Activated CD8-positive, alpha-beta memory T cell treated with anti-CD3 and anti-CD28 coated beads for 4 hours (primary cell): ENCODE measurements around the gene SLC9A9.
"Not testable (repeated sequence)": the region's sequence is repeated elsewhere in the genome, so short reads cannot be mapped to it uniquely, and the experiment has no call there.

Experiments used
- DNase-seq, 2 donors: peaks; one replicate each; pipeline ENCODE4 v3.0.0-alpha.2; 2020; ENCODE audit warnings: low read depth in 2 of 2

SLC9A9 gene

GRCh38 chr3:143464850-143465249 is 383.4 kb downstream of the SLC9A9 start:
- no peak for DNase-seq

GRCh38 chr3:143455480-143455879 is 392.8 kb downstream of the SLC9A9 start:
- DNase-seq: no peak

- DNase-seq: no peak
Observed at GRCh38 chr3:143450632-143451031, 397.6 kb downstream of the SLC9A9 start.

GRCh38 chr3:143447491-143447890 is 400.8 kb downstream of the SLC9A9 start:
- no peak for DNase-seq

- DNase-seq: no peak
Observed at GRCh38 chr3:143445118-143445517, 403.1 kb downstream of the SLC9A9 start.

- peak in 1 of 2 donors; percentile 13 for DNase-seq
Observed at GRCh38 chr3:143443851-143444331, 404.4 kb downstream of the SLC9A9 start.

- DNase-seq: no peak
Observed at GRCh38 chr3:143442814-143443447, 405.3 kb downstream of the SLC9A9 start.

GRCh38 chr3:143441516-143442171 is 406.6 kb downstream of the SLC9A9 start:
- no peak for DNase-seq

GRCh38 chr3:143439817-143440216 is 408.5 kb downstream of the SLC9A9 start:
- no peak for DNase-seq

- DNase-seq: no peak
Observed at GRCh38 chr3:143437405-143437804, 410.9 kb downstream of the SLC9A9 start.

GRCh38 chr3:143436231-143436930 is 411.9 kb downstream of the SLC9A9 start:
- no peak for DNase-seq

- DNase-seq: no peak
Observed at GRCh38 chr3:143433787-143434378, 414.4 kb downstream of the SLC9A9 start.

GRCh38 chr3:143431298-143431697 is 417.0 kb downstream of the SLC9A9 start:
- not testable (repeated sequence) for DNase-seq

GRCh38 chr3:143430568-143430967 is 417.7 kb downstream of the SLC9A9 start:
- no peak for DNase-seq

- no peak for DNase-seq
Observed at GRCh38 chr3:143429628-143430514, 418.4 kb downstream of the SLC9A9 start.

GRCh38 chr3:143428294-143428693 is 420.0 kb downstream of the SLC9A9 start:
- no peak for DNase-seq

GRCh38 chr3:143427631-143428030 is 420.6 kb downstream of the SLC9A9 start:
- DNase-seq: no peak

GRCh38 chr3:143424874-143425273 is 423.4 kb downstream of the SLC9A9 start:
- no peak for DNase-seq

- no peak for DNase-seq
Observed at GRCh38 chr3:143421556-143421955, 426.7 kb downstream of the SLC9A9 start.

- DNase-seq: no peak
Observed at GRCh38 chr3:143419611-143420010, 428.7 kb downstream of the SLC9A9 start.

GRCh38 chr3:143418391-143418790 is 429.9 kb downstream of the SLC9A9 start:
- no peak for DNase-seq
